ENCODE measurements around the gene NELFA. TPM values are rescaled to one million over a fixed set of nuclear protein-coding genes. Genes with fewer than 3 reads are reported as not detected.

The NELFA gene
- total and polyA plus RNA-seq, 10 of the 15 experiments (the other 5 are each of a cell fraction or from before 2014, with no cell fraction given), result 0.39 to 38.6 (median 16.7) TPM

- H3K4me1 ChIP-seq (ENCODE audit: control insufficient read depth, insufficient read depth, low read length), result no peaks in the 10 kb centered on the region
- H3K9ac ChIP-seq (ENCODE audit: control insufficient read depth, insufficient read depth, low read length), result no peak overlapping the region
- H3K4me2 ChIP-seq (ENCODE audit: control insufficient read depth, insufficient read depth), result no peak overlapping the region
- H2AFZ ChIP-seq (ENCODE audit: control insufficient read depth, low read depth, low read length), result no peak overlapping the region
- POLR2A ChIA-PET, result no interaction called here
- no peaks in the 10 kb centered on the region for H3K9me3 ChIP-seq (replicated peaks; ENCODE audit: control insufficient read depth, insufficient read depth, low read length)
- TF ChIP-seq ZBTB40 (IDR thresholded peaks at IDR 0.05; ENCODE audit: borderline replicate concordance), result no peak
- no peak for TF ChIP-seq PAX5 (IDR thresholded peaks at IDR 0.05; ENCODE audit: borderline replicate concordance, low read depth, low read length)
- no peak for TF ChIP-seq KLF5 (IDR thresholded peaks at IDR 0.05; ENCODE audit: partially characterized antibody)
- TF ChIP-seq IRF5 (IDR thresholded peaks at IDR 0.05; ENCODE audit: borderline replicate concordance), result no peak
- TF ChIP-seq PBX3 (IDR thresholded peaks at IDR 0.05; ENCODE audit: insufficient replicate concordance, low read depth, low read length), result no peak
- TF ChIP-seq MAX (IDR thresholded peaks at IDR 0.05; ENCODE audit: low read depth, low read length), result no peak
- TF ChIP-seq ATF7 (IDR thresholded peaks at IDR 0.05; ENCODE audit: low read depth), result no peak
- intact Hi-C loops (cut with micrococcal nuclease; ENCODE audit: unreplicated experiment), result no loop called here
- H3K27me3 ChIP-seq (replicated peaks in 1 of 2; ENCODE audit: control insufficient read depth in 2 of 2, insufficient read depth in 2 of 2, low read length in 1 of 2), result no peaks in the 10 kb centered on the region
- BruUV-seq (replicated peaks), result no TSS peak
- no peak for FAIRE-seq
- peaks cover 15 to 61% of the 10 kb centered on the region in 2 experiments; a peak in 3 of 4 replicates for H3K36me3 ChIP-seq (ENCODE audit: control insufficient read depth in 2 of 2, insufficient read depth in 2 of 2, low read length in 1 of 2)
- in situ Hi-C loops (cut with MboI), result no loop called here
- CTCF ChIA-PET, result no interaction called here
- no peaks in the 10 kb centered on the region for H4K20me1 ChIP-seq (ENCODE audit: control insufficient read depth, insufficient read depth)
- WGBS (ENCODE audit: insufficient coverage, insufficient replicate concordance, low lambda C conversion rate, missing lambda C conversion rate), result 90% methylated on average over 26 of the region's 26 CpGs
- no peaks in the 10 kb centered on the region; the same call in none of the 2 replicates for H3K79me2 ChIP-seq (ENCODE audit: control insufficient read depth, insufficient read depth, low read length)
- SMC1A ChIA-PET (ENCODE audit: uncharacterized antibody, unreplicated experiment), result no interaction called here
- no peak for ATAC-seq
- RAD21 ChIA-PET (ENCODE audit: unreplicated experiment), result no interaction called here
- H3K27ac ChIP-seq (ENCODE audit: control insufficient read depth, insufficient read depth), result no peak overlapping the region
- H3K4me3 ChIP-seq, result no peak overlapping the region
- no peak for DNase-seq (ENCODE audit: low read depth, low spot score)
Measured at GRCh38 chr4:1987721-1988326, 20.9 kb downstream of the NELFA start.

Data from GM12878 (cell line).